Small intestine (tissue), 7 donors: ENCODE data around the gene STOML1. TPM values are rescaled to one million over a fixed set of nuclear protein-coding genes. Genes with fewer than 3 reads are reported as not detected.
A peak's percentile ranks its signal among the peaks of the same experiment; 100 is the strongest.

ENCODE experiments used
- DNase-seq, 2 donors: peaks; one replicate each; pipeline versions ENCODE4 v3.0.0 to v3.0.0-alpha.2; 2013
- FAIRE-seq: peaks from 2 replicates; lab custom pipeline; 2012; peaks lifted over from hg19 to GRCh38; lab: Jason Lieb, UNC
- H3K27ac ChIP-seq, 3 donors: one replicate each; pipeline ENCODE4 v1.5.1; 2013; ENCODE audit warnings: low read length in 2 of 3, mild to moderate bottlenecking in 2 of 3, control low read depth in 1 of 3, inconsistent platforms in 1 of 3, low read depth in 1 of 3, moderate library complexity in 1 of 3
- H3K27me3 ChIP-seq, 3 donors: one replicate each; pipeline ENCODE4 v1.6.1; 2013; ENCODE audit warnings: low read length in 3 of 3, inconsistent platforms in 1 of 3; ENCODE audit not compliant: control insufficient read depth in 3 of 3, insufficient read depth in 3 of 3
- H3K36me3 ChIP-seq, 3 donors: one replicate each; pipeline ENCODE4 v1.6.1; 2013; ENCODE audit warnings: low read length in 3 of 3, inconsistent platforms in 1 of 3, low read depth in 1 of 3, mild to moderate bottlenecking in 1 of 3, moderate library complexity in 1 of 3; ENCODE audit not compliant: control insufficient read depth in 3 of 3, insufficient read depth in 2 of 3
- H3K4me1 ChIP-seq, 3 donors: one replicate each; pipeline ENCODE4 v1.6.1; 2013; ENCODE audit warnings: low read length in 2 of 3, inconsistent platforms in 1 of 3, low read depth in 1 of 3, mild to moderate bottlenecking in 1 of 3, moderate library complexity in 1 of 3; ENCODE audit not compliant: control insufficient read depth in 3 of 3, insufficient read depth in 2 of 3
- H3K4me3 ChIP-seq, 3 donors: one replicate each; pipeline ENCODE4 v1.5.1; 2013; ENCODE audit warnings: low read length in 3 of 3, control low read depth in 1 of 3, inconsistent platforms in 1 of 3, low read depth in 1 of 3, mild to moderate bottlenecking in 1 of 3, moderate library complexity in 1 of 3
- H3K9me3 ChIP-seq, 2 donors: one replicate each; pipeline ENCODE4 v1.6.1; 2013; ENCODE audit warnings: low read depth in 1 of 2, low read length in 1 of 2; ENCODE audit not compliant: control insufficient read depth in 2 of 2, insufficient read depth in 1 of 2
- WGBS, 3 donors: extraction: QIAGEN DNeasy Blood & Tissue Kit; methylation state at CpG; one replicate each; pipeline ENCODE4 v1.1.7; 2013; 5-methylcytosine and 5-hydroxymethylcytosine counted together
- polyA plus RNA-seq, 4 donors: library from polyadenylated mRNA; stranded (reverse) in 3 of 4; unstranded in 1 of 4; fragments of 200-250 nt in 3 of 4; fragments of 120-200 nt in 1 of 4; gene quantifications; one replicate each; pipeline versions ENCODE4 v1.2.1 to v1.2.3, GENCODE V29; 2013
- donor health status: healthy with polysubstance abuse.
- donor health status: control.
- donor health status: control.
- donor health status: Bipolar disorder and iron deficiency.
- donor health status: healthy.

Gene STOML1
- polyA plus RNA-seq, 4 donors = 7.8 to 22.1 (median 8.7) TPM

DNA sequence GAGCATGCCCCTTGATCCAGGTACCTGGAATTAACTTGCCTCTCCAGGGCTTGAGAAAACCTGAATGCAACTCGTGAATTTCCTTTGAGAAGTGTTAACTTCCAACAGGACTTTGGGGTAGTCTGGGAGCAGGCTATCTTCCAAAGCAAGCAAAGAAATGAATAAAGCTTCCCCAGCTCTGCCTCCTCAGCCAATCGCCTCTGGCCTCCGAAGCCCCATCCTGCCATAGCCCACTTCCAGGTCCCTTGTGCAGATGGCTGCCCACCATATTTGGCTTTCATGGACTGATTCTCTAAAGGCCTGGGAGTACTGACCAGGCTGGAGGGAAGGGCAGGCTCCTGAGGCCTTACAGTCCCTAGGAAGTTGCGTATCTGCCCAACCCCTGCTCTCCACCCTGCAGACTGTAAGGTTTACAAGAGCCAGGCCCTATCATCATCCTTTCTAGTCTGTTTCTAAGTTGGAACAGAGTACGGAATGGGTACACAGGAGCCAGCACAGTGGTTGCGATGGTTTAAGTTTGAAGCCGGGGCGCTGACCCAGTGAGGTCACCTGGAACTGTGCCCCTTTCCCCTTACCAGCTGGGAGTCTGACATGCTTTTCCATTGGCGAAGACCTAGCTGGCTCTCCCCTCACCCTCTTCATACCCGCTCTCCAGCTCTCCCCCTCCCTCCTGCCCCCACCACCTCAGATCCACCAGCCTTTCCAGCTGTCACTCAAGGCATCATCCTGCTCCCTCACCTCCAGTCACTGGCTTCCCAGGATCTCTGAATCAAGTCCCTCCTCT, 1.3 kb upstream of the STOML1 start:
- FAIRE-seq = no peak
- H3K4me3 ChIP-seq = peak overlapping the region in 1 of 3 donors; percentile 84
- peaks cover 3 to 30% (median 20%) of the 10 kb centered on the region in 3 donors for H3K4me1 ChIP-seq
- no peaks in the 10 kb centered on the region for H3K27me3 ChIP-seq
- 93 to 94% (median 93%) methylated on average over 10 of the region's 10 CpGs for WGBS, 3 donors
- H3K9me3 ChIP-seq = no peaks in the 10 kb centered on the region
- peaks cover 3 to 15% (median 3%) of the 10 kb centered on the region in 3 donors for H3K36me3 ChIP-seq
- no peak overlapping the region for H3K27ac ChIP-seq
- no peak for DNase-seq

DNA sequence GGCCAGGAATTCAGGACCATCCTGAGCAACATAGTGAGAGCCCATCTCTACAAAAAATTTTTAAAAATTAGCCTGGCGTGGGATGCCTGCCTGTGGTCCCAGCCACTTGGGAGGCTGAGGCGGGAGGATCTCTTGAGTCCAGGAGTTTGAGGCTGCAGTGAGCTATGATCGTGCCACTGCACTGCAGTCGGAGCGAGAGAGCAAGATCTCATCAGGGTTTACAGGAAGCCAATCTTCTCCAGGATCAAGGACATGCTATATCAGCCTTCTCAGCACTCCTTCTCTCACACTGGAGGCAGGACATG, 451 bp upstream of the STOML1 start:
- H3K4me1 ChIP-seq = peaks cover 3 to 30% (median 21%) of the 10 kb centered on the region in 3 donors
- no peak for DNase-seq
- H3K27ac ChIP-seq = peak overlapping the region in 1 of 3 donors; percentile 86
- peak overlapping the region in 1 of 3 donors; percentile 14 for H3K4me3 ChIP-seq
- H3K27me3 ChIP-seq = no peaks in the 10 kb centered on the region
- peaks cover 0 to 12% (median 0%) of the 10 kb centered on the region in 3 donors for H3K36me3 ChIP-seq
- no peaks in the 10 kb centered on the region for H3K9me3 ChIP-seq
- 77 to 82% (median 80%) methylated on average over 5 of the region's 5 CpGs for WGBS, 3 donors
- FAIRE-seq = no peak

DNA sequence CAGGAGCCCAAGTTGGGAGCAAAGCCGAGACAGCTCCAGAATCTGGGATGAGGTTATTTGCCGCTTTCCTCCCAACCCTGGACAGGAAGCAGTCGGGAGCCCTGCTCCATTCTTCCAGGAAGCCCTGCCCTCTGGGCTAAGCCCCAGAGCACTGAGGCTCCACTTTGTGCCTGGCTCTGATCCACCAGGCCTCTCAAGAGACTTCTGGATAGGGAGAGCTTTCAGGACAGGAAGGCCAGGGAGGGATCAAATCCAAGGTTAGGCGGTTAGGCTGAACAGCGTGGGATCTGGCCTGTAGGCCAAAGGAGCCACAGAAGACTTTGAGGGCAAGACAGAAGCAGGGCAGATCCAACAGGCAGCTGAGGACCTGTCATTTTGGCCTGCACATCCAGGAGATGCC, 835 bp downstream of the STOML1 start:
- Histone ChIP-seq H3K4me1 (peaks cover 3 to 29% (median 17%) of the 10 kb centered on the region in 3 donors), H3K36me3 (peaks cover 0 to 19% (median 0%) of the 10 kb centered on the region in 3 donors), H3K27me3 (no peaks in the 10 kb centered on the region), H3K27ac (peak overlapping the region in 2 of 3 donors; percentile 59 to 86), H3K9me3 (no peaks in the 10 kb centered on the region), H3K4me3 (peak overlapping the region in 2 of 3 donors; percentile 69 to 79)
- WGBS, 3 donors = 43 to 61% (median 51%) methylated on average over 5 of the region's 5 CpGs
- no peak for FAIRE-seq
- DNase-seq = peak in 1 of 2 donors; percentile 32

DNA sequence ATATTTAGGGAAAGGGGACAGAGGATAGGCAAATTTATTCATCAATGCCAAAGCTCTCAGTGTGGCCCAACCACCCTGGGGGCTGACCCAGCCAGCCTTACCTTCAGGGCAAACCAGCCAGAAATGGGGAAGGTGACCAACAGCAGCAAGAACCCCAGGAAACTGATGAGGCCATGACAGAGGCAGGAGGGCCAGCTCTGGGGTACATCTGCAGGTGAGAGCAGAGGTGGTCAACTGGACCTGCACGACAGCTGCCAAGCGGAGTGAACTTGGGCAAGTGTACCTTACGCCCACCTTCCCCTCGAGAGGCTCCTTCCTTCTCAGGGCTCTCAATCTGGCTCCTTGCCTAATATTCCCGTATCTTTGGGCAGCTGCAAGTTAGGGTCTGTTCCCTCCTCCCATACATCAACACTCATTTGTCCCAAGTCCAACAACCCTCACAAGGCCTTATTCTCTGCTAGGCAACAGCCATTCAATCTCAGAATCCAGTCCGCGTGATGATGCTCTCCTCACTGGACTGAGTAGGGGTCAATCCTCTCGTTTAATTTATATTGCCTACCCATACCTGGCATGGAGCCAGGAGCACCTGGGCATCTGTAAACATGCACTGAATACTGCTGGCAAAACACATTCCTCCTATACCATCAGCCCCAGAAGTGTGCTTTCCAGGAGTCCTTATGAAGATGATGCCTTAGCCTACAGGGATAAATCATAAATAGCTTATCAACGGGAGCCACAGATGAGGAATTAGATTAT, 1.7 kb downstream of the STOML1 start:
- Histone ChIP-seq H3K4me3 (no peak overlapping the region), H3K36me3 (peaks cover 0 to 25% (median 0%) of the 10 kb centered on the region in 3 donors), H3K9me3 (no peaks in the 10 kb centered on the region), H3K27ac (peak overlapping the region in 2 of 3 donors; percentile 12 to 86), H3K27me3 (no peaks in the 10 kb centered on the region), H3K4me1 (peaks cover 3 to 27% (median 17%) of the 10 kb centered on the region in 3 donors)
- WGBS, 3 donors = 57 to 62% (median 60%) methylated on average over 9 of the region's 9 CpGs
- no peak for FAIRE-seq
- DNase-seq = no peak

DNA sequence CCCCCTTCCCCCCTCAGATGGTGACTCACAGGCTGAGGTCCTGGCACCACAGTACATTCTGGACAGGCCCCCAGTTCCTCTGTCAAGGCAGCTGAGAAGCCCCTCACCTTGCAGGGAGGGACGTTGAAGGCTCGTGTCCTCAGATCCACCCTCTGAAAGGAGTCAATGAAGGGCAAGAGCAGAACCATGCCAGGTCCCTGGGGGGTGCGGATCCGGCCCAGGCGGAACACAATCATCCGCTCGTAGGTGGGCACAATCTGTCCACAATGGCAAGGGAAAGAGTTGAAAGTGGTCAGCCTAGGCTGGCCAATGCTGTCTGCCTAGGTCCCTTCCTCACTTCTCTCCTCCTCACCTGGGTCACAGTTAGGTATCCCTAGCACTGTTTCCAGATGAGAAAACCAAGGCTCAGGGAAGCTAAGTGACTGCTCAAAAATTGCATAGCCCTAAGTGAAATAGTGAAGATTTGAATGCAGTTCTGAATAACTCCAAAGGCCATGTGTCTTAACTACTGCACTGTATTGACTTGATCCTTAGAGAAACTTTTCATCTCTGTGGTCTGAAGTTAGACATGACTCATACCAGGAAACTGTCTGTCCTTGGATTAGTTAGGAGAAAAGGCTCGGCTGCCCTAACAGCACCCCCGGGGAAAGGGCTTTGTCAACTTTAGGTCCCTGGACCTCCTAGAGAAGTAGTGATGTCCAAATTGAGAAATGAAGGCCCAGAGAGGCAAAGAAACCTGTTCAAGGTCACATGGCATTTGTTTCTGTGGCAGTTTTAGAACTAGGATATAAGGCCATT, 2.9 kb downstream of the STOML1 start:
- Histone ChIP-seq H3K27me3 (no peaks in the 10 kb centered on the region), H3K27ac (peak overlapping the region in 1 of 3 donors; percentile 86), H3K4me3 (no peak overlapping the region), H3K36me3 (peaks cover 0 to 37% (median 0%) of the 10 kb centered on the region in 3 donors), H3K9me3 (no peaks in the 10 kb centered on the region), H3K4me1 (peaks cover 3 to 30% (median 19%) of the 10 kb centered on the region in 3 donors)
- FAIRE-seq (no peak), DNase-seq (peak in 1 of 2 donors; percentile 62)
- 70 to 78% (median 75%) methylated on average over 9 of the region's 9 CpGs for WGBS, 3 donors

DNA sequence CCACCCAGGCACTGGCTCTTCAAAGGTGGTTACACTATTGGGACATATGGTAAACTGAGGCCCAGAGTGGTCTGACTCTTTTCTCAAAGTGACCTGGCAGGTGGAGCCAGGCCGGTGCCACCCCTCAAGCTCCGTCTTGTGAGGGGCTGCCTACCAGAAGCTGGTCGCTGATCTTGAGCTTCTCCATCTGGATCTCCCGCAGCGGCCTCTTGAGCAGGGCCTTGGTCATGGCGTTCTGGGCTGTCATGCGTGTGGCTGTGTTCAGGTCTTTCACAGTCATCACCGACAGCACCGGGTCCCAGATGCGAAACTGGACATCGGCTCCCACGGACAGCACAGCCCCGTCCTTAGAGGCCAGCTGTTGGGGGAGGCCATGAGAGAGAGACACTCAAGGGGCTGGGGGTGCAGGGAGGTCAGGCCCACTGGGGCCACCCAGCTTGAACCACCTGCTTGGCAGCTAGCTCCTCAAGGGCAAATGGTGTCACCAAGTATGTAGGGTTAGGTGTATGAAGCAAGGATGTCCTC, 3.6 kb downstream of the STOML1 start:
- Histone ChIP-seq H3K36me3 (peaks cover 0 to 43% (median 0%) of the 10 kb centered on the region in 3 donors), H3K27me3 (no peaks in the 10 kb centered on the region), H3K4me3 (no peak overlapping the region), H3K27ac (peak overlapping the region in 1 of 3 donors; percentile 79), H3K9me3 (no peaks in the 10 kb centered on the region), H3K4me1 (peaks cover 1 to 26% (median 24%) of the 10 kb centered on the region in 3 donors)
- DNase-seq (no peak), FAIRE-seq (no peak)
- 96 to 98% (median 97%) methylated on average over 13 of the region's 13 CpGs for WGBS, 3 donors

DNA sequence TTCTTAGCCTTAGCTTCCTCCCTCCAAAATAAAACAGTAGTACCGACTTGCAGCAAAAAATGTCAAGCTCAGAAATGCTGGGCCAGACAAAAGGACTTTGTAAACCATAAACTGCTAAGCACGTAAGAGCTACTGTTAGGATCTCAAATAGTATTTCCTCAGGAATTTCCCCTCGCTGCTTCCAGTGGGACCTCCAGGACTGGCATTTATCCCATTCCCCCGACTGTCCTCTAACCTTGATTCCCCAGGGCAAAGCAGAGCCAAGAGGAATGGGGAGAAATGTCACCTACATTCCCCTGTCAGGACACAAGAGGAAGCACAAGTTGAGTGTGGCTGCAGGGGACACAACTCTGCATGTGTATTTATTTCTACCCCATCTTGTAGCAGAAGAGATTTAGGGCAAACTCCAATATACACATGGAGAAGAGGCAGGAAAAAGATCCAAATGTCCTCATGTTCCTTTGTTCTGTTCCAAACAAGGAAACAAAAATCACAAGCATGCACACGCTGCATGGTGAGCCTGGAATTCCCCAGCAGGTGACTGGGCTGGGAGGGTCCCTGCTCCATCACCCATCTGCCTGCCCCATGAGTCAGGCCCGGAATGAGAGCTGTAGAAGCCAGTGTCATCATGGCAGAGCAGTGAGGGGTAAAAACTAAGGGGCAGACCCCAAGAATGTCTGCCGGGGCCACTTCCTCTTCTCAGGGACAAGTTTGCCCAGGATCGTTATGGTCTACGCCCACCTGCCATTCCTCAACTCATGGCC, 4.2 kb downstream of the STOML1 start:
- FAIRE-seq (no peak), DNase-seq (no peak)
- Histone ChIP-seq H3K4me3 (no peak overlapping the region), H3K27ac (peak overlapping the region in 1 of 3 donors; percentile 79), H3K27me3 (no peaks in the 10 kb centered on the region), H3K4me1 (peaks cover 1 to 29% (median 26%) of the 10 kb centered on the region in 3 donors), H3K9me3 (no peaks in the 10 kb centered on the region), H3K36me3 (peaks cover 0 to 48% (median 0%) of the 10 kb centered on the region in 3 donors)
- WGBS, 3 donors = 43 to 49% (median 49%) methylated on average over 9 of the region's 9 CpGs
